ENCODE measurements around the gene CSMD2.

- no peak for TF ChIP-seq CTCF (IDR thresholded peaks at IDR 0.05)
- no peak for TF ChIP-seq EP300 (IDR thresholded peaks at IDR 0.05)
- no peak for TF ChIP-seq POLR2AphosphoS5 (IDR thresholded peaks at IDR 0.05)
These were observed 135.1 kb downstream of the CSMD2 start for GRCh38 chr1:34029954-34030353.

Data from sigmoid colon (tissue), 4 donors.